ENCODE results near the gene GTF2H2C_2.
A peak's percentile ranks its signal among the peaks of the same experiment; 100 is the strongest.
"Not testable (repeated sequence)": the region's sequence is repeated elsewhere in the genome, so short reads cannot be mapped to it uniquely, and the experiment has no call there.

GTF2H2C_2 gene

GRCh38 chr5:70415117-70415516, at the start of gene GTF2H2C_2:
Gene GTF2H2C_2 (plus strand): TSS chr5:70415368.
- ATAC-seq, result peak; percentile 99

GRCh38 chr5:70400984-70401686, 14.0 kb upstream of the GTF2H2C_2 start:
- peak; percentile 93 for ATAC-seq

DNA sequence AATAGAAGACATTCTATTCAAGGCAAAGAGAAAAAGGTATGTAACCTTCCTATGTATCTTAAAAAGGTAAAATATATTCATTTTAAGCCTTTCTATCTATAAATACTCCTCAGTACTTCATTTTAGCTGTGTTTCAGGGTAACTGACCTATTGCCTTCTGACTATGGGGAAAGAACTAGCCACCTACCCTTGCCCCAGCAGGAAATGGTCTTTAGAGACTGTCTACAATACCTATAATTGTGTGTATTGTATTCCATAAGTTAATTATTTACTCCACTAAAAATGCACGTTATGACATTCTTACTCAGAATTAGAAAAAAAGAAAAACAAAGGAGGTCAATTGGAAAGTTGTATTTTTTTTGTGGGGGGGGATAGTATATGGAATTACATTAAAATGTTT, 6.2 kb downstream of the GTF2H2C_2 start:
- not testable (repeated sequence) for ATAC-seq

DNA sequence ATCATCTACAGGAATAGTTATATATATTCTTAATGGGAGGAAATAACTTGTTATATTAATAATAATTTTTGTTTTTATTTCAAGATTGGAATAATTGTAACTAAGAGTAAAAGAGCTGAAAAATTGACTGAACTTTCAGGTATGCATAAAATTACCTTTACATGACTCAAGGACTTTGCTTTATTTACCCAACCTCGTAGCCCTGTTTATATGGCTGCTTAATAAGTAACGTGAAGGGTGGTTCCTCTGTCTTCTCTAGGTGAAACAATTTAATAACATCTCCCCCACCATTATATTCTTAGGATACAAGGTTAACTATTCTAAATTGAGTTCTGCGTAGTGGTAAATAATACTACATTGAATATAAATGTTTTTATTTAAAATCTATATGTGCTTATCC, 8.0 kb downstream of the GTF2H2C_2 start:
- ATAC-seq, result not testable (repeated sequence)

GRCh38 chr5:70438518-70438917, 23.4 kb downstream of the GTF2H2C_2 start:
- ATAC-seq, result not testable (repeated sequence)

DNA sequence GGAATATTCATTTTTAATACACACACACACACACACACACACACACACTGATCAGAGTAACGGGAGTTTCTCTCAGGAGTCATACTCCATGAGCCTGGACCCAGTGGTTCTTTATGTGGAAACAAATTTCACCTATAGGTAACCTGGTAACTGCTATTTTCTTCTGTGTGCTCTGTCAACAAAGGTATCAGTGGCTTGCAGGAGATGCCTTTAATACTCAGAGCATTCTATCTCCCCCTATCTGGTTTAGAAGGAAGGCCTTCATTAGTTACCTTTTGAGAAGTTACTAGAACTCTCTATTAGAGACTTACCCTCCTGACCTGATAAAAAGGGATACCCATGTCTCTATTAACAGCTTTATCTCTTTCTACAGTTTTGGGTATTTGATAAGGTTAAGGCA, 34.4 kb downstream of the GTF2H2C_2 start:
- ATAC-seq, result not testable (repeated sequence)

GRCh38 chr5:70451249-70451984, 36.2 kb downstream of the GTF2H2C_2 start:
- ATAC-seq, result not testable (repeated sequence)

GRCh38 chr5:70457093-70457492, 41.9 kb downstream of the GTF2H2C_2 start:
- not testable (repeated sequence) for ATAC-seq

DNA sequence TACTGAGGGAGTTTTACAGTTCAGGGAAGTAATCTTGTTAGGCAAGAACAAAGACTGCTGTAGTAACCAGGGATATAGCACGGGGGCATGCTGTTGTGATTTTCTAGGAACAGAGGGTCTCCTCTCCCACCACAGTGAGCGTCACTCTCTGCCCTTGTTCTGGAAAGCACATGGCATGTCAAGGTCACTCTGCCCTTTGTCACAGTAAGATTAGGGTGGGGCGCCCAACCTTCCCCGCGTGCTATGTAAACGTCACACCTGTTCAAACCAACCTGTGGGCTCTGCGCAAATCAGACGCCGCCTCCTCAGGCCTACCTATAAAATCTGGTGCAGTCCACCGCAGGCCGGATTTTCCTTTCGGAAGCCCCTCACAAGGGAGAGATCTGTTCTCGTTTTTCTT, 44.0 kb downstream of the GTF2H2C_2 start:
- not testable (repeated sequence) for ATAC-seq

DNA sequence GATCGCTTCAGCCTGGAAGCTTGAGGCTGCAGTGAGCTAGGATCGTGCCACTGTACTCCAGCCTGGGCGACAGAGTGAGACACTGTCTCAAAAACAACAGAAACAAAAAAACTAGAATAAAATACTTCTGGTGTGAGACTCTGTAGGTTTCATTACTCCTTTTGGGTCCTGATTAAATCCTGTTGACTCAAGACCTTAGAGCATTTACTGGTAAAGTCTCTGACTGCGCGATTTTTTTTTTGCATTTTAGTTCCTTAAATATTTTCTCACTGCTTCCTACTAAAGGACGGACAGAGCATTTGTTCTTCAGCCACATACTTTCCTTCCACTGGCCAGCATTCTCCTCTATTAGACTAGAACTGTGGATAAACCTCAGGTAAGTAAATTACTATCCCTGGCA, 46.8 kb downstream of the GTF2H2C_2 start:
- not testable (repeated sequence) for ATAC-seq

DNA sequence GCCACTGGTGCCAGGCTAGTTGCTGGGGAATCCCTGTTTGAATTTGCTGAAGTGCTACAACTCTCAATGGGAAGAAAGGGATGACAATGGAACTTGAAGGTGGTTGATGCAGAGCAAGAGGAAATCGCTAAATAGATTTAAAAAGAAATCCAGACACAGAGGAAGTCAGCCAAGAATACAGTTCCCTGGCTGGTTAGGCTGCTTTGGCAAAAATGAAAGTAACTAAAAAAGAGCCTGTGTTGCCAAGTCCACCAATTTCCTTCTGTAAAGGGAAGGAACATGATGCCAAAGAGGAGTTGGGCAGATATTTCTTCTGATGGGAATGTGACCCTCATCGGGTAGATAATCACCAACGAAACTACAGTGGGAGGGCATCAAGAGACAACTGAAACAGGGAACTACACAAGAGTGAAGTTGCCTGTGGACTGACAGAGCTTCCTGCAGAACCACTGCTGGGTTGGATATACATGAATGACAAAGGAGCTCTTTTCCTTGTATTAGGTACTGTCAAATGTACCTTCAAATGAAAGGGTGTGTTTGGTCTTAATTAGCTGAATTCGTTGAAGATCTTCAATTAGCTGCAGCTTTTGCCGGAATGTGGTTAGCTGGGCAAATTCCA, 49.0 kb downstream of the GTF2H2C_2 start:
- ATAC-seq, result peak; percentile 66

- peak; percentile 28; the same call in 2 of the 3 replicates for ATAC-seq
Observed at GRCh38 chr5:70469926-70470509, 54.9 kb downstream of the GTF2H2C_2 start.

Measured in SK-N-SH treated with all-trans-retinoic acid at 6 μM for 48 hours (cell line).